HG03039 (cell line): ENCODE measurements around the gene NUP42.
"Not testable (repeated sequence)": the region's sequence is repeated elsewhere in the genome, so short reads cannot be mapped to it uniquely, and the experiment has no call there.

ENCODE experiments used
- ATAC-seq: cut with Tn5 transposase; IDR thresholded peaks from one replicate; pipeline ENCODE4 v1.9.1; 2021; ENCODE audit warnings: mild to moderate bottlenecking, moderate library complexity; ENCODE audit not compliant: unreplicated experiment

Gene NUP42

GRCh38 chr7:23181684-23182553 is at the start of gene NUP42:
NUP42 (plus strand) TSS chr7:23182048; CDS start chr7:23182086, 38 bp downstream.
- ATAC-seq = peak; percentile 93

- ATAC-seq = no peak
These were observed 48.1 kb upstream of the NUP42 start for GRCh38 chr7:23133797-23134196.

GRCh38 chr7:23135755-23136154 is 46.1 kb upstream of the NUP42 start:
- no peak for ATAC-seq

- no peak for ATAC-seq
These were observed 45.6 kb upstream of the NUP42 start for GRCh38 chr7:23136216-23136615.

- no peak for ATAC-seq
These were observed 24.2 kb upstream of the NUP42 start for GRCh38 chr7:23157679-23158078.

GRCh38 chr7:23158546-23158945 is 23.3 kb upstream of the NUP42 start:
- no peak for ATAC-seq

GRCh38 chr7:23161482-23161881 is 20.4 kb upstream of the NUP42 start:
- no peak for ATAC-seq

GRCh38 chr7:23164846-23165245 is 17.0 kb upstream of the NUP42 start:
- no peak for ATAC-seq

- no peak for ATAC-seq
These were observed 16.5 kb upstream of the NUP42 start for GRCh38 chr7:23165316-23165715.

- ATAC-seq = no peak
These were observed 14.2 kb upstream of the NUP42 start for GRCh38 chr7:23167691-23168090.

GRCh38 chr7:23168111-23168885 is 13.6 kb upstream of the NUP42 start:
- no peak for ATAC-seq

- ATAC-seq = no peak
These were observed 5.9 kb upstream of the NUP42 start for GRCh38 chr7:23175938-23176337.

- no peak for ATAC-seq
These were observed 1.6 kb downstream of the NUP42 start for GRCh38 chr7:23183279-23184012.

- ATAC-seq = no peak
These were observed 2.4 kb downstream of the NUP42 start for GRCh38 chr7:23184291-23184690.

- no peak for ATAC-seq
These were observed 3.0 kb downstream of the NUP42 start for GRCh38 chr7:23184709-23185359.

- no peak for ATAC-seq
These were observed 4.1 kb downstream of the NUP42 start for GRCh38 chr7:23185980-23186379.

- no peak for ATAC-seq
These were observed 9.2 kb downstream of the NUP42 start for GRCh38 chr7:23191022-23191421.

- ATAC-seq = not testable (repeated sequence)
These were observed 11.9 kb downstream of the NUP42 start for GRCh38 chr7:23193650-23194227.

GRCh38 chr7:23196306-23196705 is 14.5 kb downstream of the NUP42 start:
- no peak for ATAC-seq

GRCh38 chr7:23197745-23198144 is 15.9 kb downstream of the NUP42 start:
- ATAC-seq = not testable (repeated sequence)
